Measurements from ENCODE around the gene DPYSL4.

The DPYSL4 gene

DNA sequence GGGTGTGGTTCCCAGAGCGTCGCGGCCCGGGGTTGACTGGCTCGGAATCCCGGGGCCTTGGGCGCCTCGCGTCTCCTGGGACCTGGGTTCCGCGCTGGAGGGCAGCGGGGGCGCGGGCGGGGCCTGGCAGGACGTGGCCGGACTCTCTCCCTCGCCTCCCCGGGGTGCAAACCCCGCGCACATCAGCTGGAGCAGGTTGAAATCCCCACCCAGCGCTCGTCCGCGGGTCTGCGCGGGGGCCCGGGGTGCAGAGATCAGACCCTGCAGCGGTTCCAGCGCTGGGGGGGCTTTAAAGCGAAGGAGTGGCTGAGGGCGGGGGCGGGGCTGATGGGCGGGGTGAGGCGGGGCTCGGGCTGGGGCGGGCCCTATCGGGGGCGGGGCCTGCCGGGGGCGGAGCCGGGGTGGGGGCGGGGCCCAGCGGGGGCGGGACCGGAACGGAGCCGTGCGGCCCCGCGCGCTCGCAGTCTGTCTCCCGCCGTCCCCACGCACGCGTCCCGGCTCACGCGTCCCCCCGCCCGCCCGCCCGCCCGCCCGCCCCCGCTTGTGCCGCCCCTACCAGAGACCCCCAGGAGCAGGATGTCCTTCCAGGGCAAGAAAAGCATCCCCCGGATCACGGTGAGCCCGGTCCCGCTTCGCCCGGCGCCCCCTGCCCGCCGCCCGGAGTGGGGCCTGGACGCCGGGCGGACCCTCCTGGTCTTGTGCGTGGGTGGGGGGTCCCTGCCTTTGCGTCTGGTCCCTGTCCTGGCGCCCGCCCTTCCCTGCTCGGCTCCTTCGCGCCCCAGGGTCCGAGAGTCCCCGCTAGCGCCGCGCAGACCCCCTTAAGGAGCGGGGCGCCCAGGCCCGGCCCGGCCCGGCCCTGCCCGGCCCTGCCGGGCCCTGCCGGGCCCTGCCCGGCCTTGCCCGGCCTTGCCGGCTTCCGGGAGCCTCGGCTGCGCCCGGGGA is at the start of gene DPYSL4:
TSS of gene DPYSL4 (plus strand) at position 461 of the 942 bp plus-strand sequence. CDS start at position 577, 116 bp downstream.
- no peak for DNase-seq

DNA sequence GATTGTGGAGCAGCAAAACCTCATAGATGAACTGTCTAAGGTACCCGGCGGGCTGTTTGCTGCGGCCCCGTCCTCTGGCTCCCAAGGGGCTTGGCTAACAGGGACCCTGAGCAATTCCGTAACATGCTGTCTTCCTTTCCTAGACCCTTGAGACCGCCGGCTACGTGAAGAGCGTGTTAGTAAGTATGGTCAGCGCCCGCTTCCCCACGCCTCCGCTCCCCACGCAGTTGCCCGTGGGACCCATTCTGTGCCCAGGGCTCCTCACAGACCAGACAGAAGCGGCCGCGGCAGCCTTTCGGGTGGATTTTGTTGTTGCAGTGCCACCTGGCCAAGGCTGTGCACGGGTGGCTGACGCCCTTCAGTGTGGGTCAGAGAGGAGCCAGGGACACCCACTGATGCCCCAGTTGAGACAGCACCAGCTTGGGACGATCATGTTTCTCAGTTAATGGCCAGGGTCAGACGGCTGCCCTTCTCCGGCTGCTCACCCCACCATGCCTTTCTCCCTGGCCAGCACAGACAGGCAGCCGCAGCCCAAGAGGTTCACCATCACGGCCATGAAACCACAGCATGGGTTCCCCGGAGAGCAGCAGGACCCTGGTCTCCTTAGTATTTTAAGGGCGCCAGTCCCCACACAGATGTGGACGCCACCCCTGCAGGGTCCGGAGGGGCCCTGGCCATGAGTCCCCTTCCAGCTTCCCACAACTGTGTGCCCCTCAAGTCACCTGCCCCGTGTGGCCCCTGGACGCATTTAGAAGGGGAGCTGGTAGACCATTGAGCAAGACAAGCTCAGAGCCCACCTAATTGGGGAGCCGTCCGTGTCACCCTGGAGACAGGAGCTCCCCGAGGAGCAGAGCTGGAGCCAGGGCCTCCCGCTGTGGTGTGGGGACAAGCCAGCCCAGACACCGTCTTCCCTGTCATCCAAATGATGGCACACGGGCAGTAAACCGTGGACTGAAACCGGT is 49.4 kb upstream of the DPYSL4 start:
- DNase-seq: no peak

DNA sequence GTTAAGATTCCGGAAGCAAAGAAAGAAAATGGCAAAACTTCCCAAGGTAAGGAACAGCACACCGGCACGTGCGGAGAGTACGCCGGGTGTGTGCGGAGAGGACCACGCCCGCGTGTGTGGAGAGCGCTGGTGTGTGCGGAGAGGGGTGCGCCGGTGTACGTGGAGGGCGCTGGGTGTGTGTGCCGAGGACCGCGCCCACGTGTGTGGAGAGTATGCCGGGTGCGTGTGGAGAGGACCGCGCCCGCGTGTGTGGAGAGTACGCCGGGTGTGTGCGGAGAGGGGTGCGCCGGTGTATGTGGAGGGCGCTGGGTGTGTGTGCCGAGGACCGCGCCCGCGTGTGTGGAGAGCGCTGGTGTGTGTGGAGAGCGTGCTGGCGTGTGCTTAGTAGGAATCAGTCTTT is 48.6 kb upstream of the DPYSL4 start:
- no peak for DNase-seq

DNA sequence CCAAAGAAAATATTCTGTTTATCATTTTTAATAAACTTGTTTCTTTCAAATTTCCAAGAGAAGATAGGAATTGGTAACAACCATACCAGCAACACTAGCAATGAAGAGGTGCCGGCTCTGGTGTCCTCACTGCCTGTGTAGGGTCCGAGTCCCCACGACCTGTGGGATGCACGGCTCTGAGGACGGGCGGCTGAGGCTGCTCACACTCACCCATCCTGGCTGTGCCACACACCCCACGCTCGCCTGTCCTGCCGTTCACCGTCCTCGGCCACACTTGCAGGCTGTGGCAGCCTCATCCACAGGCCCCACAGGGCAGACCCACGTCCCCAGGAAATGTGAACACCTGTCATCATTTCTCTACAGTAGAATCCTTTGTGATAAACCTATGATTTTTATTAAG is 48.2 kb upstream of the DPYSL4 start:
- no peak for DNase-seq

DNA sequence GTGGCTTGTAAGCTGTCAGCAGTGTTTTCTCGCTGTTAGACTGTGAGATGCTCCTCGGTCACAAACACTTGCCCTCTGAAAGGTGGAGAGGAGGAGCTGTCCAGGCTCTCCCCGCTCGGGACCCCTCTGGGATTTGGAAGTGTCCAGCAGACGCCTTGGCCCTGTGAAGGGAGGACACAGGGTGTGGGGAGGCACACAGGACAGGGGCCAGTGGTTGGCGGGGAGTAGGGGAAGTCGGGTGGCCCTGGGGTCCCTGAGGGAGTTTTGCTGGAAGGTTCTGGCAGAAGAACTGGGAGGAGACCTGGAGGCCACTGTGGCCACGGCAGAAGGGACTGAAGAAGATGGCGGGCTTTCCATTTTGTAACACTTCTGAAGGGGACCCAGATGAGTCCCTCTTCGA is 47.2 kb upstream of the DPYSL4 start:
- DNase-seq: no peak

DNA sequence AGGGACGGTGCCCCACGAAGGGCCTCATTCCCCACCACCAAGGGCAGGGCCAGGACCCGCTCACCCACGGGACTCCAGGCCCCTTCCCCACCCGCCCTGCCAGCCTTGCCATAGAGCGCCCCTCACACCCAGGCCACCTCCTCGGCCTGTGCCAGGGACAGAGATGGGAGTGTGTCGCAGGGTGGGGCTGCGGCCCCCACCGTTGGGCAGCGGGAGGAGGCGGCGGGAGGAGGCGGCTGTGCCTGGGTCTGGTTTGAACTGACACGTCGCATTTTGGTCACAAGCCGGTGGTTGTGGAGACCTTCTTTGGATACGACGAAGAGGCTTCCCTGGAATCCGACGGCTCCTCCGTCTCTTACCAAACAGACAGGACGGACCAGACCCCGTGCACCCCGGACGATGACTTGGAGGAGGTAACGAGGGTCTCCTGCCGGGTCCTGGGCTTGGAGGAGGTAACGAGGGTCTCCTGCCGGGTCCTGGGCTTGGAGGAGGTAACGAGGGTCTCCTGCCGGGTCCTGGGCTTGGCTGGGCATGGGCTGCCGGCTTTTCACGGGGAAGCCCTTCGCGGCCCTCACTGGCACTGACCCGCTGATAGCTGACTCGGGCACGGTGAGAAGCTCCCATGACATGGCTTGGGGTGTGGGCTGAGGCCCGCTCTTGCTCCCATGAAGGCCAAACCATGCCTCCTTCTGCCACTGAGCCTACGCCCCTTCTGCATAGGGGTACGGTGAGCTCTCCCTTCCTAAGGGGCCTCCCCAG is 46.4 kb upstream of the DPYSL4 start:
- DNase-seq: no peak

DNA sequence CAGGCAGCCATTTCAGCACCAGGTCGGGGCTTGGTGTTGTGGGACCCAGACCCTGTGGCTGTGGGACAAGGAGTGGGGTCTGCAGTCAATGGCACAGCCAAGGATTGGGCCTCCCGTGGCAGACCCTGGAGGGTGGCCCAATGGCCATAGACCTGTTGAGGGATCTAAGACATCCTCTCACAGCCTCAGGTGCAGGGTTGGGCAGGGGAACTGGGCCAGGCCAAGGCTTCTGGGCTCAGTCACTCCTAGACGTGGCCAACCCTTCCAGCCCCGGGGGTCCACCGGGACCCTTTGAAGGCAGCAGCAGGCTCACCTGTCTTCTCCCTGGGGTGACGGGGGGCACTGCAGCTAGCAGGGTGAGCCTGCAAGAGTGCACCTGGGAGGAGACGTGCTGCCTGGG is 45.7 kb upstream of the DPYSL4 start:
- no peak for DNase-seq

DNA sequence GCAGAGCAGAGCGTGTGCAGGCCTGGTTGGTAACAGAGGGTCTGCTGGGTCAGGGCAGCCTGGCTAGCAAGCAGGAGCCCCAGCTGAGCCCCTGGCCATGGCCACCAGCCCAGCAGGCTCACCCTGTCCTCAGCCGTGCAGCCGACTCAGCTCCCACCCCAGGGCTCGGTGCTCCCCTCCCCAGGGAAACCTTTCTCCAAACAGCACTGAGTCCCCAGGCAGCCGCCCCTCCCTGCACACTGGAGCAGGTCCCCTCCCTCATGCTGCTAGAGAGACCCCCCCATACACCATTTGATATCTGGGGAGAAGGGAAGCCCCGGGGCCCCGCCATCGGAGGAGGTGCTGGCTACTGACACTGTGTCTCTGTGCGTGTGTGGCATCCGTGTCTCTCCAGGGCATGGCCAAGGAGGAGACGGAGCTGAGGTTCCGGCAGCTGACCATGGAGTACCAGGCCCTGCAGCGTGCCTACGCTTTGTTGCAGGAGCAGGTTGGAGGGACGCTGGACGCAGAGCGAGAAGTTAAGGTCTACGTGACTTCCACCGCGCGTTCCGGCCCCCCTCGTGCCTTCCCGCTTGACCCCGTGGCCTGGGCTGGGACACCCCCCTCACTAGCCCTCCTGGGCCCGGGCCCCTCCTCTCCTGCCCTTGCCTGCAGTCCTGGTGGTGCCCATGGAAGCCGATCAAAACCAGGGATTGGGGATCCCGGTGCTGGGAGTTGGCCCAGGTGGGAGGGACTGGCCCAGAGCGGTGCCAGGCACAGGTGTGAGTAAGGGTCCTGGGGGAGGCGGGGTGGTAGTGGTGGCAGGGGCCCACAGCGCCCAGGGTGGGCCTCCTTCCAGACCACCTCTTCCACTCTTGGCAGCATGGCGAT is 45.0 kb upstream of the DPYSL4 start:
- DNase-seq: no peak

DNA sequence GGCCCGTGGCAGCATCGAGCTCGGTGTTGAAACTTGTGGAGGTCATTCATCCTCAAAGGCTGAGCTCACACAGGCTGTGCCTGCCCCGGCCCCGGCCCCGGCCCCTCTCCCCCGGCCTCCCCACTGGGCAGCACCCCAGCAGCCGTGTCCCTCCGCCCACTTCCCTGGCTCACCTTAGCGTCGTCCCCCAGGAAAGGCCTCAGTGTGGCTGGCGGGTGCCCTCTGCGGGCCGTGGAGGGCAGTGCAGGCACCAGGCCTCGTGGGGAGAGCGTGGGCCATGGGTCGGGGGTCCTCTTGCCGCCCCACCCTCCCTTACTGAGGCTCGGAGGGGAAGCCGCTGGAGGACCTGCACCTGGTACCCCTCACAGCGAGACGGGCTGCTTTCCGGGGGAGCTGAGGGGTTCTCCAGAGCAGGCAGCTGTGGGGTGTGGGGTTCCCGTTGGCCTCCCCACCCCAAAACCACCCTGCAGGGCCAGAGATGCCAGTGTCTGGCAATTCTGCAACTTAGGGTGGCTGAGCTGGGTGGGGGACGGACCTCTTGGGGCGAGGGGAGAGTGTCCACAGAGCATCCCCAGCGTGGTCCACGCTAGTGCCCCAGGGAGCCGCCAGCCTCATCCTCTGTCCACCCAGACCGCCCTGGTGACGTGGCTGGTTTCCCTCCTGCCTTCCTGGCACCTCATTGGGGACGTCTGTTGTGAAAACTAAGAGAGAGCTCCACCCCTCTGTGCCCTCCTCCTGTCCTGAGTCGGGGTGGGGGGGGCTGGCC is 44.2 kb upstream of the DPYSL4 start:
- no peak for DNase-seq

DNA sequence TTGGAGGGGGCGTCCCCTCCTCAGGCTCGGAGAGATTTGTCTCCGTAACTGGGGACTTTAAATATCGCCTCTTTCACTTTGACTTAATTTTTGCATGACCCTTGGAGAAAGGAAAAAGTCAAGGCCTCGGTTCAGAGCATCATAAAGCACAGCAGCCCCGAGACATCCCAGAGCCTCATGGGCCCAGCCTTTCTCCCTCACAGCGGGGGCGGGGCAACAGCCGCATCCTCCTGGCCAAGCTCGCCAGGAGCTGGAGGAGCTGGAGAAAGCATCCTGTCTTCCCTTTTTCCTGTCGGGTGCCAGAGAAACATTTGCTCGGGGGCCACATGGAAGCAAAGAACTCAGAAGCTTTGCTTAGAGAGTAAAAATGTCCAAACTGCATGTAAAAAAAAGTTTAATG is 43.6 kb upstream of the DPYSL4 start:
- no peak for DNase-seq

DNA sequence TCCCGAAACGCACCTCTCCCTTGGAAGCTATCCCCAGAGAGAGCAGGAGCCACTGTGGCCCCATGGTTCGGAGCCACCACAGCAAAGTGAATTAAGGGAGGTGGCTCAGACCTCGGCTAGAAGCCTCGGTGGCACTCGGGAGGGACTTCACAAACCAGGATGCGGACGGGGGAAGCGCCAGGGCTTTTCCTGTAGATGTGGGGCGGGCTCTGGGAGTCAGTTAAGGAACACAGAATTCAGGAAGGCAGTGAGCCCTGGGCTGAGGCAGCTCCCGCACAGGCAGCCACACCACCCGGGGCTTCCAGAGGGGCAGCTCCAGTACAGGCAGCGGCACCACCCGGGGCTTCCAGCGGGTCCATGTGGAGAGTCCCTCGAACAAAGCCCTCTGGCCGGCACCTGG is 42.7 kb upstream of the DPYSL4 start:
- DNase-seq: no peak

DNA sequence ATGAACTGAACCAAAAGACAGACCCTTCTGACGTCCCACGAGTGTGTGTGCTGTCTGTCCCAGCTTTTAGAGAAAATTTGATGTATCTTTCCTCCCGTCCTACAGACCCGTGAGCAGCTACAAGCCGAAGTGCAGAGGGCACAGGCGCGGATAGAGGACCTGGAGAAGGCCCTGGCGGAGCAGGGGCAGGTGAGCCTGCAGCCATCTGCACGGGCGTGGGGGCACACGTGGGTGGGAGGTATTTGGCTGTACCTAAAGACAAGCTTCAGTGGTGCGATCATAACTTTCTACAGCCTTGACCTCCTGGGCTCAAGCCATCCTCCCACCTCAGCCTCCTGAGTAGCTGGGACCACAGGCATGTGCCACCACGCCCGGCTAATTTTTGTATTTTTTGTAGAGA is 41.7 kb upstream of the DPYSL4 start:
- no peak for DNase-seq

DNA sequence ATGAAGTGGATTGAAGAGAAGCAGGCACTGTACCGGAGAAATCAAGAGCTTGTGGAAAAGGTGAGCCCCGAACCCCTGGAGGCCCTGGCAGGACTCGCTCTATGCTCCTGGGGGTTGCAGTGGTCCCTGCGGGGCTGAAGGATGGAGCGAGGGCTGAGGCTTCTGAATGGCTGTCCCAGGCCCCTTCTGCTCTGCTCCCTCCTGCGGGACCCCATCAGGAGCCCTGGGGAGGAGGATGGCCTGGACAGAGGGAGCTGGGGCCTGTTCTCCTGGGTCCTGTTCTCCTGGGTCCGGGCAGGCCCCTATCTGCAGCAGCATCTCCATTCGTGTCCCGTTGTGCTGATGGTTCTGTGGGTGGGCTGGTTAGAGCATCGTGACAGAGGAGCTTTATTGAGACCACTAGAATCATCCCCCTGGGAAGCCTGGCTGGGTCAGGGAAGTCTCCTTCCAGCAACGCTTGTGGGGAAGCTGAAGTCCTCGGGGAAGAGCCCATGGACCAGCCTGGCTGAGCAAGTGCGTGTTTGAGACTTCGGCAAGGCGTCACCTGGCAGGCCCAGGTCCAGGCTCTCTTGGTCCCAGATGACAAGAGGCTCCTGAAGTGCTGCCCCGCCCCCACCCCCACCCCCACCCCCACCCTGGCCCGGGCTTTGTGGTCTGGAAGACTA is 41.1 kb upstream of the DPYSL4 start:
- DNase-seq: no peak

DNA sequence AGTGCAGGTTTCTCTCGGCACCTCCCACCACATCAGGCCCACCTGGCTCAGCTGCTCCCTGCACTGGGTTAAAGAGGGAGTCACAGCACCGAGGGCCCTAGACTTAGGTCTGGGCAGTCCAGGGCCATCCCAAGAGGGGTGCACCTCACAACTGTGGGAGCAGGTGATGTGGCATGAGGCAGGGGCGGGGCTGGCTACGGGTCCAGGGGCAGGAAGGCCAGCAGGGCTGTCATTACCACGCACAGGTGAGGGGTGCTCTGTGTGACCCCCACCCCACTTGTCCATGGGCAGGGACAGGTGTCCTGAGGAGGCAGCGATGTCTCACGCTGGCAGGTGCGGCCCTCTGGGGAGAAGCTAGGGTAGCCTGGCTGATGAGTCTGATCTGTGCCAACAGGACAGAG is 40.5 kb upstream of the DPYSL4 start:
- no peak for DNase-seq

DNA sequence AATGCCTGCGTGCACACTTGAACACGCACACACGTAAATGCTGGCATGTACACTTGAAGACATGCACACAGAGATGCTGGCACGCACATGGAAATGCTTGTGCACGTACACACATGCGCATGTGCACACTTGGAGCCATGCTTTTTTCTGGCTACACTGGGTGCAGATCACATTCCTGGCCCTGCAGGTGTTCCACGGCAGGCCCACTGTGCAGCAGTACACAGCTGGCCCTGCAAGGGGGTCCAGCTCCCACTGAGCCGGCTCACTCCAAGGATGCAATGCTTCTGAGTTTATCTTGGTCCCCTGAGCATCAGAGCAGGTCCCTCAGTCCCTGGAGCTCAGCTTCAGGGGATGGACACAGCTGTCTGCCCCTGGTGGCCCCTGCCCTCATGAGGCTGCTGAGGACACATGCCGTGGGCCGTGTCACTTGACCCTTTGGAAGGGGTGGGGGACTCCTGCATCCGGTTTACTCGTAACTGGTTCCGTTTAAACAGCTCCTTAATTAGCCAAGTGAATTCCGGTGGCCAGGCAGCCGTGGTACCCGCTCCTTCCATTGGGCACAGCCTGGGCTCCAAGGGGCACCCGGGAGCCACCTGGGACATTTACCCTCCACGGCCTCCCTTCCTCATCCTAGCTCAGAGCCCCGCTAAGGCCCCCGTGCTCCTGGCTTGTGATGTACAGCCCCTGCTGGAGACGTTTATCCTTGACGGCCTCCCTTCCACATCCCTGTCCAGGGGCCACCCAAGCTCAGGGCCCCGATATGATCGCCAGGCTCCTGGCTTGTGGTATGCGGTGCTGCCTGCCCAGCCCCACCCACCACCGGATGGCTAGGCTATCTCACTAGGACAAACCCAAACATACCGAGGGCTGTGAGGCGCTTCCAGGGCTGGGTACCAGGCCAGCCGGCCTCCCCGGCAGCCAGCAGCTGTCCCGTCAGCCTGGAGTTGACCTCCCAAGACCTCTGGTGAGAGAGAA is 39.5 kb upstream of the DPYSL4 start:
- no peak for DNase-seq

DNA sequence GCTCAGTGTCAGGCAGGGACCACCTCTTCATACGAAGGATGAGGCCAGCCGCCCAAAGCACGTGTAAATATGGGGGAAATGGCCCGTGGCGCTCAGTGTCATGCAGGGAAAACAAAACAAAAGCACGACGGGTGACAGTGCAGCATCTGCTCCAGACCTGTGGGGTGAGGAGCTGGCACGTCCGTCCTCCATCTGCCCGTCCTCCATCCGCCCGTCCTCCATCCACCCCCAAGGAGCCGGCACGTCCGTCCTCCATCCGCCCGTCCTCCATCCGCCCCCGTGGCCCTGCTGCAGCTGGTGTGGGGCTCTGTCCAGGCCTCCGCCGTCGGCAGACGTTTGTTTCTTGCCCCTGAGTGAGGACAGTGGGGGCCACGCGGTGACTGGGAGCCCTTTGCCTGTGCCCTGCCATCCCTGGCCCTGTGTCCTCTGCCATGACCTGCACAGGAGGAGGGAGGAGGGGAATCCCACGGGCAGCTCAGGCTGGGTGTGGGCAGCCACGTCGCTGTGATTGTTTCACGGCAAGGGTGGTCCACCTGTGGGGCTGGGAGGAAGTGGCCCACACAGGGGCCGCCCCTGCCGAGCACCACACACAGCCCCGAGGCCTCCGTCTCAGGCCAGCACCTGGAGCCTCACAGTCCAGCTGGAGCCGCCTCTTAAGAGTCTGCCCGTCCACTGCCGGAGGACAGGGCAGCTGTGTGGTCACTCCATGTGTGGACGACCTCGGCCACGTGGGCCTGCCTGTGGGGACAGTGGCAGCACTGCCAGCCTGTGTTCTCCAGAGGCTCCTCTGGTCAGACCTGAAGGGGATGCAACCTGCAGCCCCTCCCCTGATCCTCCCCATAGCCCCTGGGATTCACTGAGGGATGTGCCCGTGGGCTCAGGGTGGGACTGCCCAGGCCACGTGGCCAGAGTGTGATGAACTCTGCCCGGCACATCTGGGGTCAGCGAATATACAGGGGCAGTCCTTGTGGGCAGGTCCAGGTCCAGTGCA is 38.2 kb upstream of the DPYSL4 start:
- no peak for DNase-seq

DNA sequence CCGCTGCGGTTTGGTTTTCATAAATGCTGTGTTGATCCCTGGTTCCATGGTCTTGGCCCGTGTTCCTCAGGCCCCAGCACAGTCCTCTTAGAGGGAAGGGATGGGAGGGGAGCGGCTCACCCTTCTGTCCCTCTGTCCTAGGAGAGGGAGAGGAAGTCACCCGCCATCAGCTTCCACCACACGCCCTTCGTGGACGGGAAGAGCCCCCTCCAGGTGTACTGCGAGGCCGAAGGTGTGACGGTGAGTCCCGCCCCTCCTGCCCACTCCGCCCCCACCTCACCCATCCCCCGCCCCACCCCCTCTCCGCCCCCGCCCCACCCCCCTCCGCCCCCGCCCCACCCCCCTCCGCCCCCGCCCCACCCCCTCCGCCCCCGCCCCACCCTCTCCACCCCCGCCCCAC is 37.5 kb upstream of the DPYSL4 start:
- DNase-seq: no peak

DNA sequence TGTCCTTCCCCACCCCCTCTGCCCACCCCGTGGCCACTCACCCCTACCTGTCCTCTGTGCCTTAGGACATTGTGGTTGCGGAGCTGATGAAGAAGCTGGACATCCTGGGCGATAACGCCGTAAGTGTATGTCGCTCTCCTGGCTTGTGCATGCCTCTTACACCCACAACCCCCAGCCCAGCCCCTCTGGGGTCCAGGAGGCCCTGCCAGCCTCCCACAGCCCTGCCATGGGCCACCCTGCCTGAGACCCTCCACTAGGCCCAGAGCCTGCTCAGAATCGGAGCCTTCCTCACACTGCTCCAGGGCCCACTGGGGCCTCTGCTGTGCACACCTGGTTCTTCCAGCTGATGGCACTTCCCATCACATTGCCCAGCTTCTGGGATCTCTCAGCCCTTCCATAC is 36.8 kb upstream of the DPYSL4 start:
- DNase-seq: no peak

Measured in SHP77 treated with DMSO at 0.1 percent for 48 hours (cell line).